ENCODE data around the gene ACTR1B.
"Not testable (repeated sequence)": the region's sequence is repeated elsewhere in the genome, so short reads cannot be mapped to it uniquely, and the experiment has no call there.

The ACTR1B gene

DNA sequence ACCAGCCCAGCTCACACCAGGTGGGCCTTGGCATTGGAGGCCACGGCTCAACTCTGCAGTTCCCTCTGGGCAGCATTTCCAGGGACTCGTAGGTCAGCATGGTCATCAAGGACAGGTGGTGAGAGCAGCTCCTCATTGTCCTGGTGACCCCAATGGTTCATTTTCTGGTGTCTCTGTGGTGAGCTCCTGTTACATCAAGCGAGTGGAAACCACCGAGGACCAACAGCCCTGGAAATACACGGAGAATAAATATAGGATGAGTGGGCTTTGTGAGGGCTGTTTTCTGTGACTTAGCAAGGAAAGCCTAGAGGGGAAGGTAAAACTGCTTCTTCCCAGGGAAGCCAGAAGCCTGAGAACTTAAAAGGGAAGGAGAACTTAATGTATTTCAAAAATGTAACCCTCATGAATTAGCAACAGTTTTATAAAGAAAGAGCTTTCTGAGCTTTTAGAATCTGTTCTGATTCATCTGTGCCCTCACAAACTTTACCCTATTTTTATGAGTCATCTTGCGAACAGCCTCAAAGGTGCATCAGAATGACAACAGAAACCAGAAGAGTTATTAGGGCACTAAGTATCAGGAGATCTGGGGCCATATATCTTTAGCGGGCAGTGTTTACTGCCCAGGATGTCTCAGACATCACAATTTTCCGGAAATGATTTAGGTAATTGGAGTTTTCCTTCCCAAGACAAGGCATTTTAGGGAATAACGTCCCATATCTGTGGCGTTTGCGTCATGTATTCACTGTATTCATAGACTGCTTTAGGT, 24.4 kb upstream of the ACTR1B start:
- DNase-seq: no peak

- not testable (repeated sequence) for DNase-seq
These were observed 23.4 kb upstream of the ACTR1B start for GRCh38 chr2:97687235-97687634.

GRCh38 chr2:97678298-97678697, 14.5 kb upstream of the ACTR1B start:
- no peak for DNase-seq

- no peak for DNase-seq
These were observed 13.6 kb upstream of the ACTR1B start for GRCh38 chr2:97677480-97677879.

DNA sequence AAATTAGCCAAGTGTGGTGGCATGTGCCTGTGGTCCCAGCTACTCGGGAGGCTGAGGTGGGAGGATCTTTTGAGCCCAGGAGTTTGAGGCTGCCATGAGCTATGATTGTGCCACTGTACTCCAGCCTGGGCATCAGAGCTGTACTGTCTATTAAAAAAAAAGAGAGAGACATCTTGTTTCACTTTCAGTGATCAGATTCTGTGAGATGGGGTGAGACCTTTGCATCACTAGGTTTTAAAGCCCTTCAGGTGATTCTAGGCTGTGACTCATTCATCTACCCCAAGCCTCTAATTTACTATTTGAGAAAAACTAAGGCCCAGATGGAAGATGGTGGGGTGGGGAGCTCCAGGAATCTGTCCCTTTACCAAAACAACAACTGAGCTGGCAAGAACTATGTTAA, 12.8 kb upstream of the ACTR1B start:
- no peak for DNase-seq

GRCh38 chr2:97675430-97676113, 11.7 kb upstream of the ACTR1B start:
- DNase-seq: no peak

GRCh38 chr2:97673915-97674283, 10.1 kb upstream of the ACTR1B start:
- DNase-seq: no peak

DNA sequence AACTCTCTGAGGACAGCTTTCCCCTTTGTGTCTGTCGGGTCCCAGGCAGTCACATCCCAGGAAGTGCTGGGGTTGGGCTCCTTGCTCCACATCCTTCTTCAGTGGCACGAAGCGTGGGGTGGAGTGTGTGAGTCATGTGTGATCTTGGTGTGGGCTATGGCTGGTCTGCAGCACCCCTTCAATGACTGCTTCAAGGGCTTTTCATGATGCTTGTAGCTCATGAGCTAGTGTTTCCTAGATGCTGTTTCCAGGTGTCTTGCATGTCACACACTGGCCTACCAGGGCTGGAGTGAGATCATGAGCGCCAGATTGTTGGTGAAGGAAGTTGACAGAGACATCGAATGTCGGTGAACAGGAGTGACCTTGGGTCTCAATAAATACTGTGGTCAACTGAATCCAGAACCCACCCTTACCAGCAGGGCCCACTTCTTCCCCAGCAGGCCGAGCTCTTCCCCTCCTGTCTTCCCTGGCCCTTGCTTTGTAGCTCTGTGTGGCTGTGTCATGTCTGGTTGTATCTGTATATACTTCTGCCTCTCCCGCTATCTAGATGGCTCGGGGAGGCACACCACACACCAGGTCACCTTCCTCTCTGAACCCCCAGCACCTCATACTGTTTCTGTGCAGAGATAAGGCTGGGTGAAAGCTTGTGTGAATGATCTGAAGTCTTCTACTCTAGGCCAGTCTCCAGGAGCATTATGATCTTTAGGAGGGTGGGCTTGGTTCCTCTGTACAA, 9.5 kb upstream of the ACTR1B start:
- DNase-seq: no peak

GRCh38 chr2:97672606-97673140, 8.8 kb upstream of the ACTR1B start:
- DNase-seq: not testable (repeated sequence)

- DNase-seq: no peak
These were observed 7.7 kb upstream of the ACTR1B start for GRCh38 chr2:97671526-97671925.

DNA sequence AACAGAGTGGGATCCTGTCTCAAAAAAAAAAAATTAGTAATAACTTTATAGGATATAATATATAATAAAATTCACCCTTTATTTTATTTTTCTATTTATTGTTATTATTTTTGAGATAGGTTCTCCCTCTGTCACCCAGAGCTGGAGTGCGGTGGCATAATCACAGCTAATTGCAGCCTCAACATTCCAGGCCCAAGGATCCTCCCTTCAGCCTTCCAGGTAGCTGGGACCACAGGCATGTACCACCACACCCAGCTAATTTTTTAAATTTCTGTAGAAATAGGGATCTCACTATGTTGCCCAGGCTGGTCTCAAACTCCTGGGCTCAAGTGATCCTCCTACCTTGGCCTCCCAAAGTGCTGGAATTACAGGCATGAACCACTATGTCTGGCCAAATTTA, 6.6 kb upstream of the ACTR1B start:
- no peak for DNase-seq

DNA sequence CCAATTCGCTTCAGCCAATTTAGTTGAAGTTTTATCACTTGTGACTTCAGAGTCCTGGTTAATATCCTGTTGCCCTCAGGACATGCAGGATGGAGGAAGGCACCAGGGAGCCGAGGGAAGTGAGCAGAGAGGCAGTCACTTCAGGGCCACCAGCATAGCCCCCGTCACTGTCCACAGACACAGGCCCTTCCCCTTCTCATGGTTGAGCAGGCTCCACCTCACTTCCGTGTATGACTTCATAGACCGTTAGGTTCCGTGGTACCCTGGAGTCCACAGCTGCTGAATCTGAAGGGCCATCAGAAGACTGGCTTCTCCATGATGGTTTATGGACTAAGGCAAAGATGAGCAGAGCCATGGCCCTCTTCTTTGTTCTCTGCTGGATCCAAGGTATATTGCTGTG, 5.6 kb upstream of the ACTR1B start, which contains the start of gene C2orf92:
Gene C2orf92, plus strand, starts transcription at position 266 of the 400 bp plus-strand sequence. Its CDS starts 76 bp downstream, at position 342.
- DNase-seq: no peak

DNA sequence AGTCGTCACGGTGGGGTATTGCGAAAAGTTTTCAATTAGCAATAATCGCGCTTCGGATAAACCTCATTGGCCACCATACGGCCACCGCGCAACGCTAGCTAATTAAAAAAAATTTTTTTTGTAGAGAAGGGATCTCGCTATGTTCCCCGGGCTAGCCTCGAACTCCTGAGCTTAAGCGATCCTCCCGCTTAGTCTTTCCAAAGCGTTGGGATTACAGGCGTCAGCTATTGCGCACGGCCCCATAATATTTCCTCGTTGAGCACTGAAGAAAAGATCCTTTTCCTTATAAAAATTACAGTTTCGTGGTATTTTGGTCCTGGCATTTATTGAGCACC, 759 bp upstream of the ACTR1B start:
- no peak for DNase-seq

DNA sequence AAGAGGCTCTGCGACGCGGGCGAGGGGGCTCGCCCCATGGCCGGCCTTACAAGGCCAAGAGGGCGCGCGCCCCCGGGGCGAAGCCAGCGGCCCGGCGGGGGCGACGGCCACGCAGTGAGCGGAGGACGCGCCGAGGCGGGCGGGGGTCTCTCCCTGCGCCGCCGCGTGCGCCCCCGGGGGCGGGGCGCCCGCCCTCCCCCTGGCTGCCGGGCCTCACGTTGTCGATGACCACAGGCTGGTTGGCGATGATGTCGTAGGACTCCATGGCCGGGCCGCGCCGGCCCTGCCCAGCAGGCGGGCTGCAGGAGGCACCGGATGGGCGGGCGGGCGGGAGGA, 250 bp downstream of the ACTR1B start:
- DNase-seq: no peak

DNA sequence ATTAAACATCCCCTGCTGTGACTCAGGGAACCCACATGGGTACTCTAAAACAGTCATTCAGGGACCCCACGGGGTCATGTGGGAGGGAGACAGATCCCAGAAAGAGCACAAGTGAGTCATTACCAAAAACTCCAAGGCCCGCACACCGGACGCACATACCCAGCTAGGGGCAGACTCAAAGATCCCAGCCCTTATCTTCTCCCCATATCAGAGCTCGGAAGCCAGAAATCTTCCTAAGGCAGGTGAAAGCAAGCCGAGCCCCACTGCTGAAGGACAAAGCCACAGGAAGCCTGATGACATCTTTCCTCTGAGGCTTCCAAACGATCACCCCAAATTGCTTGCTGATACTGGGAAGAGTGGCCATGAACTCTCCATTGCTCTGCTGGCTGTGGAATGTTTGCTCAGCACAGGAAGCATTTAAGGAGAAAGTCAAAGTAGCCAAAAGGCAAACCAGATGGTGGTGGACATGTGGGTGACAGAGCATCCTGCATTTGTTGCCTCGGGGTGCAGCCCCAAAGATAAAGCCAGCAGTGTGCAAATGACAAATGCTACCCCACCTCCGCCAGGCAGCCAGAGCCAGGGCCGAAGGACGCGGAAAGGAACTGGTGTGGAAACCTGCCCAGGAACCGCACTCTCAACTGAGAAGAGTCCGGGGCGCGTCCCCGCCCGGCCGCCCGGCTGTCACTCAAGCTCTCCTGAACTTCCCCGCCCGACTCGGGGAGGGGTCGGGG, 784 bp downstream of the ACTR1B start:
- peak; percentile 31 for DNase-seq

DNA sequence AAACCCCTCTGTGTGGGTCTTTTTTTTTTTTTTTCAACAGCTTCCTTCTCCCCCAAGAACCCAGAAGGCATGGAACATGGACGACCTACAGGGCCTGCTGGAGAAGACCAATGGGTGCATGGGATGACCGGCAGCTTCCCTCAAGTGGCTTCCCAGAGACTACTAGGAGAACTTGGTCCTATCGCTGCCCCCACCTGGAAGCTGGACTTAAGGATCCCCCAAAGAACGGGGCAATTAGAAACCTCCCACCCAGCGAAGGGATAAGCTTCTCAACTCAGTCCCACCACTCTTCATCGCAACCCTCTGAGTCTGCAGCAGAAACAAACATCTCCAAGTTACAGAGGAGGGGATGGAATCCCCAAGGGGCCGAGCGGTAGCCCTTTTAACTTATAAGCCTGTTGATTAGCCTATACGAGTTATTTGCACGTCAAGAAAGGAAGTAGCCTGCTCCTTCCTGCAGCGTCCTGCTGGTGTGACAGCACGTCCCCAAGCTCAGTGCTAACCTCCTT, 1.4 kb downstream of the ACTR1B start:
- no peak for DNase-seq

DNA sequence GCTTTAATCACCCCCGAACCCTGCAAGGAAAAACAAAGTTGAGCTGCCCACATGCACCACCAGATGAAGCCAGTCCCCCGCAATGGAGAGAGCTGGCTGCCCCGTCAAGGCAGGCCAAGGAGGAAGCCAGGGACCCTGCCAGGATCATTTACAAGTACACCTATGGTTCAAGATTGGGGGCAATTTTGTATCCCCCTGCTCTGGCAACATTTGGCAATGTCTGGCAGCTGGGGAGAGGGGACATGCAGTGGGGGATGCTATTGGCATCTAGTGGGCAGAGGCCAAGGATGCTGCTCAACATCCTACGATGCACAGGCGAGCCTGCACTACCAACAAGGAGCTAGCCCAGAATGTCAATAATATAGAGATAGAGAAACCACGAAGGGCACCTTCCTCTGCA, 1.9 kb downstream of the ACTR1B start:
- no peak for DNase-seq

DNA sequence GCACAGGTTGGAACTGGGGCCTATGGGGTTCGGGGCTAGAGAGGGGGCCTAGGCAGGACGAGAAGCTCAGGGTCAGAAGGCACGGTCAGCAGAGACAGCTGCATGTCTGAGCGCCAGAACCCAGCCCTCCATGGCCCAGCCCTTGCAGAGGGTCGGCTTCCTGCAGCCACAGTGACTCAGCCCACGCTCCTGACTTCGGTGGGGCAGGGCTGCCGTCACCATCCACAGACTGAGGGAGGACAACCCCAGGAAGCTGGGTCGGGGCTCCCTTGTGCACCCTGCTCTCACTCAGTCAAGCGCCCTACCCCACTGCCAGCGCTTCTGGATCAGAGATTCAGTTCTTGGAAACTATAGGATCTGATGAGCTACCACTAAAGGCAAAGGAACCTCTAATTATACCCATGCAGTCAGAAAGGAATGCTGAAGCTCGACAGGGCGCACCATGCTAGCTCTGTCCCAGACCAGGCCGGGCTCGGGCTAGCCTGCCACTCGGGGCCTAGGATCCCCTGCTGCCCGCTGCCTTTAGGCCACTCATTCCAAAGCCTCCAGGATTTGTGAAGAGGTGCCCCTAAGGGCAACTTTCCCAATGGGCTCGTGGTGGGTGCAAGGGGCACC, 3.0 kb downstream of the ACTR1B start:
- DNase-seq: no peak

GRCh38 chr2:97660044-97660774, 3.6 kb downstream of the ACTR1B start:
- no peak for DNase-seq

DNA sequence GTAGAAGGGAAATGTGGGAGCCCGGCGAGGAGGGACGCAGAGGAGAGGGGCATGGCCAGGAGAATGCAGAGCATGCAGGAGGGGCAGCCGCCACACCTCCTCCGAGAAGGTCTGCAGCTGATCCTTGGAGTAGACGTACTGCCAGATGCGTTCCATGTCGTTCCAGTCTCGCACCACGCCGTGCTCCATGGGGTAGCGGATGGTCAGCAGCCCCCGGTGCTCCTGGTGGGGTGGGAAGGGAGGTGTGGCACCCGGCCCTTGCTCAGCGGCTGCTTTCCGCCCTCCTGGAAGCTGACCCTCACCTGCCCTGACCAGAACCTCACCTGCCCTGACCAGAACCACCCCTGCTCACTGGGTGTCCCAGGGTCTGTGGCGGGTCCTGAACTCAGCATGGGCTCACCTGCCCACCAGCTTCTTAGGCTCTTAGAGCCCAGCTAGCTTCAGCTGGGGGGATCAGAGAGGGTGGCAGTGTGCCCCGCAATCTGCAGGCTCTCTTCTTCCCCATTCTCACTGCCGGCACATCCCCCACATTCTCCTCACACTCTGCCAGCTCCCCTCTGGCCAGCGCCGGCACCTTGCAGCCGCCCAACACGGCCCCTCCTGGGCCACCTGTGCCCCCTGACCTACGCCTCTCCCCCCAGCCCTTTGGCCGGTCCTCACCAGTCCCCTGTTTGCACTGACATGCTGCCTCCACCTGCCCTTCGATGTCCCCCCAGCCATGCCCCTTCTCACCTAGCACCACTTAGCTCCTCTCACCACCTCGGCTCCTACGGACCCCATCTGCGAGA, 4.4 kb downstream of the ACTR1B start:
- DNase-seq: no peak

DNA sequence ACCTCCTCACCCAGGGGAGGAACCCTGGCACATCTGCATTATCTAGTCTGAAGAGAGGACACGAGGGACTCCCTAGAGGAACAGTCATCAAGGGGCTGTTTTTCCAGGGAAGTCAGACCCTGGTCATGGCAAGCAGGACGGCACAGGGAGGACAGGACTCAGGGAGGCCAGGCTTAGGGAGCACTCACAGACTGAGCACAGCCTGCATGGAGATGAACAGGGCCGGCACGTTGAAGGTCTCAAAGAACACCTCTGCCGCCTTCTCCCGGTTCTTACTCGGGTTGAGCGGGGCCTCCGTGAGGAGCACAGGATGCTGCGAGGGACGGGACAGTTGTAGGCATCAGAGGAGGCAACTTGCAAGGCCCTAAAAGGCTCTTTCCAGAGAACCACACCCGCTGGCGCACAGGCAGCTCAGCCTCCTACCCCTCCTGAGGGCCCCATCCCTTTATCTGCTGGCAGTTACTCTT, 5.1 kb downstream of the ACTR1B start:
- no peak for DNase-seq
